K562 (cell line): ENCODE measurements around the gene RGS3. TPM values are rescaled to one million over a fixed set of nuclear protein-coding genes. Genes with fewer than 3 reads are reported as not detected.

Source experiments
- ATAC-seq: fragments of 200-7000 bp; cut with Tn5 transposase; 3 replicates; pipeline ENCODE4 v1.9.1; 2020; ENCODE audit warnings: moderate library complexity
- BruUV-seq: library from RNA; stranded (reverse); fragments of 400-500 nt; replicated peaks from 2 replicates; lab custom pipeline; 2021; lab: Mats Ljungman, UMichigan
- CTCF ChIA-PET: fragments of 300-600 bp; formaldehyde crosslinking; extraction: SDS; loops from one replicate; lab custom pipeline; 2021; ENCODE audit warnings: low intra/inter-chr PET ratio; lab: Yijun Ruan, JAX
- POLR2A ChIA-PET: fragments of 300-600, 350-650 bp; sonication (Branson Sonifier 250); formaldehyde crosslinking; extraction: SDS; loops from one replicate; lab custom pipeline; 2021; ENCODE audit warnings: antibody characterized with exemption, inconsistent platforms; lab: Yijun Ruan, JAX
- DNase-seq, 4 experiments: peaks; one replicate each; pipeline versions ENCODE4 v3.0.0 to v3.0.0-alpha.2; 2011 to 2018; ENCODE audit warnings: low spot score in 3 of 4, mixed read lengths in 3 of 4; ENCODE audit errors: extremely low read depth in 1 of 4
- FAIRE-seq: peaks from 2 replicates; lab custom pipeline; 2011; peaks lifted over from hg19 to GRCh38; lab: Jason Lieb, UNC
- H2AFZ ChIP-seq: 2 replicates; pipeline ENCODE4 v1.6.0; 2011; ENCODE audit warnings: low read depth, low read length, control low read depth, inconsistent platforms
- H3K27ac ChIP-seq: fragments of 200-600 bp; 3 replicates; pipeline ENCODE4 v1.8.0; 2011; ENCODE audit warnings: low read depth, mild to moderate bottlenecking, control low read depth, inconsistent platforms, low read length, moderate library complexity, mixed read lengths; ENCODE audit errors: extremely low read depth
- H3K27me3 ChIP-seq, 2 experiments: fragments of 300-600 bp in 1 of 2; 2 replicates in 1 of 2; 3 replicates in 1 of 2; pipeline versions ENCODE4 v1.6.0 to v1.8.0; 2011; ENCODE audit warnings: inconsistent platforms in 2 of 2, low read length in 2 of 2, mild to moderate bottlenecking in 1 of 2, mixed read lengths in 1 of 2, moderate library complexity in 1 of 2; ENCODE audit not compliant: control insufficient read depth in 2 of 2, insufficient read depth in 2 of 2
- H3K36me3 ChIP-seq: fragments of 300-600 bp; 3 replicates; pipeline ENCODE4 v1.8.0; 2011; ENCODE audit warnings: mild to moderate bottlenecking, low read length, inconsistent platforms; ENCODE audit not compliant: control insufficient read depth, insufficient read depth
- H3K4me1 ChIP-seq, 2 experiments: fragments of 200-600 bp in 1 of 2; replicated peaks in 1 of 2; 2 replicates in 1 of 2; 3 replicates in 1 of 2; pipeline versions ENCODE4 v1.5.1 to v1.8.0; 2011; ENCODE audit warnings: inconsistent platforms in 2 of 2, low read length in 2 of 2, mild to moderate bottlenecking in 1 of 2, mixed read lengths in 1 of 2, moderate library complexity in 1 of 2; ENCODE audit not compliant: control insufficient read depth in 2 of 2, insufficient read depth in 2 of 2
- H3K4me2 ChIP-seq: 2 replicates; pipeline ENCODE4 v1.6.1; 2011; ENCODE audit warnings: low read length, control low read depth, inconsistent platforms, mixed read lengths; ENCODE audit not compliant: insufficient read depth
- H3K4me3 ChIP-seq: fragments of 200-600 bp; sonication (generic), shearing (Covaris generic); 2 replicates; pipeline ENCODE4 v1.5.1; 2016; ENCODE audit warnings: control low read depth, inconsistent platforms
- H3K79me2 ChIP-seq: fragments of 200-600 bp; 3 replicates; pipeline ENCODE4 v1.8.0; 2011; ENCODE audit warnings: low read length, inconsistent platforms; ENCODE audit not compliant: control insufficient read depth, insufficient read depth
- H3K9ac ChIP-seq, 2 experiments: 2 replicates each; pipeline versions ENCODE4 v1.6.0 to v1.6.1; 2011; ENCODE audit warnings: low read depth in 2 of 2, low read length in 2 of 2, control low read depth in 1 of 2, inconsistent platforms in 1 of 2, mild to moderate bottlenecking in 1 of 2, mixed read lengths in 1 of 2; ENCODE audit not compliant: insufficient read depth in 1 of 2
- H3K9me1 ChIP-seq: one replicate; pipeline ENCODE4 v1.6.0; 2011; ENCODE audit warnings: inconsistent platforms, mild to moderate bottlenecking, low read length, moderate library complexity; ENCODE audit not compliant: control insufficient read depth, insufficient read depth
- H3K9me3 ChIP-seq: replicated peaks from 2 replicates; pipeline ENCODE4 v1.5.1; 2011; ENCODE audit warnings: low read depth, low read length, inconsistent platforms; ENCODE audit not compliant: control insufficient read depth, insufficient read depth
- H4K20me1 ChIP-seq: replicated peaks from 2 replicates; pipeline ENCODE4 v1.6.1; 2011; ENCODE audit warnings: low read length, inconsistent platforms, mixed read lengths; ENCODE audit not compliant: control insufficient read depth, insufficient read depth
- CSDE1 ChIP-seq, 2 experiments: fragments of 450-650 bp; IDR thresholded peaks; 2 replicates each; pipeline ENCODE4 v1.6.1; 2016; ENCODE audit warnings: mild to moderate bottlenecking in 1 of 2
- MAZ ChIP-seq, 2 experiments: fragments of 450-650 bp in 1 of 2; sonication (generic) in 1 of 2; formaldehyde crosslinking; IDR thresholded peaks in 1 of 2; conservative IDR thresholded peaks in 1 of 2; 2 replicates each; pipeline versions ENCODE4 v1.4.0 to v1.5.0; 2020; ENCODE audit warnings: mild to moderate bottlenecking in 1 of 2, missing genetic modification reagents in 1 of 2
- ZBTB11 ChIP-seq, 3 experiments: fragments of 200-800 bp in 1 of 3; fragments of 250-450 bp in 1 of 3; fragments of 450-650 bp in 1 of 3; sonication (Bioruptor Pico) in 1 of 3; sonication (Bioruptor generic) in 1 of 3; formaldehyde crosslinking in 1 of 3; IDR thresholded peaks; 2 replicates each; pipeline versions ENCODE4 v1.6.1 to v1.8.0; 2016 to 2022; ENCODE audit warnings: mild to moderate bottlenecking in 2 of 3, missing genetic modification characterization in 2 of 3, missing compliant biosample characterization in 1 of 3, moderate library complexity in 1 of 3
- ZNF609 ChIP-seq: sonication (generic); formaldehyde crosslinking; IDR thresholded peaks from 2 replicates; pipeline ENCODE4 v1.8.1; 2023; ENCODE audit warnings: missing genetic modification reagents, mild to moderate bottlenecking, borderline replicate concordance
- WGBS: fragments of 100-300 bp; shearing (Covaris generic); methylation state at CpG from one replicate; pipeline ENCODE4 v1.1.6; 2016; ENCODE audit warnings: low coverage, mixed read lengths; ENCODE audit not compliant: insufficient coverage; ENCODE audit errors: missing lambda C conversion rate; 5-methylcytosine and 5-hydroxymethylcytosine counted together
- in situ Hi-C: fragments of 300-500 bp; cut with MboI; formaldehyde crosslinking; loops from 4 replicates; pipeline ENCODE4 v1.15.0; 2018; ENCODE audit warnings: inconsistent platforms, mixed read lengths
- intact Hi-C: fragments of 100-400 bp; cut with micrococcal nuclease; formaldehyde crosslinking; loops from 2 replicates; pipeline ENCODE4 v1.14.2; 2022
- polyA plus RNA-seq, 8 experiments: library from polyadenylated mRNA; depleted of rRNA in 4 of 8; stranded (reverse) in 5 of 8; unstranded in 3 of 8; fragments of >200 nt; fragmentation: Nextera tagmentation in 2 of 8; fragmentation: Illumina TruSeq in 1 of 8; extraction: Ambion mirVana in 2 of 8; extraction: Trizol in 1 of 8; gene quantifications; 2 replicates each; pipeline versions ENCODE4 v1.2.1 to v1.2.3, GENCODE V29; 2011 to 2014; ENCODE audit warnings: inconsistent platforms in 1 of 8, missing spikeins in 1 of 8
- total RNA-seq, 7 experiments: library from RNA; depleted of rRNA in 6 of 7; stranded (reverse); fragments of >200 nt in 6 of 7; fragmentation: Illumina TruSeq in 2 of 7; extraction: Trizol in 2 of 7; gene quantifications; 2 replicates each; pipeline versions ENCODE4 v1.2.1 to v1.2.3, GENCODE V29; 2011 to 2021; ENCODE audit warnings: low replicate concordance in 1 of 7

The RGS3 gene
- total and polyA plus RNA-seq, 9 of the 15 experiments (the other 6 are each of a cell fraction or from before 2014, with no cell fraction given): 0.08 to 2.9 (median 0.95) TPM

- Histone ChIP-seq H3K27me3 (no peaks in the 10 kb centered on the region; a peak in 1 of 5 replicates), H3K36me3 (no peaks in the 10 kb centered on the region), H3K79me2 (no peaks in the 10 kb centered on the region), H3K9me1 (no peaks in the 10 kb centered on the region), H3K4me3 (no peak overlapping the region), H3K9ac (0 out of 4 replicates have a peak overlapping the region, but pooled peaks of 1 of the 2 experiments have one; percentile 2), H3K9me3 (no peaks in the 10 kb centered on the region), H3K27ac (no peak overlapping the region), H3K4me2 (no peak overlapping the region), H3K4me1 (peaks cover 0 to 9% of the 10 kb centered on the region in 2 experiments; a peak in 3 of 5 replicates)
- BruUV-seq: no TSS peak
- in situ Hi-C loops: loop anchor here (5.0 kb wide), 1 partner anchor 142 kb away; no protein-coding TSS in a partner anchor
- WGBS: 0% methylated on average over 1 of the region's 1 CpG
- no peak for DNase-seq
- TF ChIP-seq ZNF609 (CRISPR knock-in tag) (no peak), MAZ (CRISPR knock-in tag; conservative IDR thresholded peaks at IDR 0.05 in 1 of 2, IDR thresholded peaks at IDR 0.05 in 1 of 2) (no peak), ZBTB11 (CRISPR knock-in tag; IDR thresholded peaks at IDR 0.05) (no peak), CSDE1 (IDR thresholded peaks at IDR 0.05) (no peak)
- TF ChIP-seq, all 486 proteins: peak for 0
- intact Hi-C loops: no loop called here
- H2AFZ ChIP-seq: no peak overlapping the region
- ATAC-seq: no peak
- CTCF ChIA-PET: interaction anchor here (0.7 to 6.1 kb wide), 4 partner anchors 68 to 314 kb away, joined by 3 to 91 read pairs (median 33); partner anchors contain the start of genes CDC26 and PRPF4
- no peak for FAIRE-seq
- H4K20me1 ChIP-seq: no peaks in the 10 kb centered on the region
- POLR2A ChIA-PET: interaction anchor here (1.1 to 1.5 kb wide), 2 partner anchors 10 to 314 kb away, joined by 3 read pairs; partner anchors contain the start of genes CDC26 and PRPF4
Measured at GRCh38 chr9:113588936-113589335, 125.4 kb downstream of the RGS3 start.
